GM23338 (cell line): Measurements from ENCODE around the gene SUMF1. TPM values are rescaled to one million over a fixed set of nuclear protein-coding genes. Genes with fewer than 3 reads are reported as not detected.

ENCODE experiments used
- EZH2 ChIP-seq: fragments of 200-600 bp; sonication (generic); IDR thresholded peaks from one replicate; pipeline ENCODE4 v1.8.0; 2017; ENCODE audit warnings: antibody characterized with exemption, mild to moderate bottlenecking, low read depth; ENCODE audit not compliant: unreplicated experiment
- EZH2phosphoT487 ChIP-seq: fragments of 200-600 bp; sonication (generic); IDR thresholded peaks from one replicate; pipeline ENCODE4 v1.8.1; 2018; ENCODE audit warnings: antibody characterized with exemption; ENCODE audit not compliant: unreplicated experiment
- JUNB ChIP-seq: IDR thresholded peaks from one replicate; pipeline ENCODE4 v1.6.1; 2016; ENCODE audit warnings: antibody characterized with exemption; ENCODE audit not compliant: unreplicated experiment
- NANOG ChIP-seq: IDR thresholded peaks from 2 replicates; pipeline ENCODE4 v1.6.1; 2016; ENCODE audit warnings: antibody characterized with exemption, borderline replicate concordance
- POLR2AphosphoS5 ChIP-seq: IDR thresholded peaks from 2 replicates; pipeline ENCODE4 v1.6.1; 2016; ENCODE audit warnings: antibody characterized with exemption, low read depth
- STAT1 ChIP-seq: IDR thresholded peaks from one replicate; pipeline ENCODE4 v1.6.1; 2016; ENCODE audit warnings: antibody characterized with exemption; ENCODE audit not compliant: unreplicated experiment
- ZNF114 ChIP-seq: fragments of 250-450 bp; sonication (Bioruptor Pico); IDR thresholded peaks from 2 replicates; pipeline ENCODE4 v1.5.0; 2020; ENCODE audit warnings: mild to moderate bottlenecking, moderate library complexity
- ZNF331 ChIP-seq: fragments of 250-450 bp; sonication (Bioruptor Pico); IDR thresholded peaks from 2 replicates; pipeline ENCODE4 v1.5.0; 2020; ENCODE audit warnings: low read depth, mild to moderate bottlenecking, moderate library complexity
- polyA plus RNA-seq: library from polyadenylated mRNA; unstranded; fragments of >200 nt; fragmentation: Nextera tagmentation; extraction: Ambion mirVana; gene quantifications from 2 replicates; pipeline ENCODE4 v1.2.1, GENCODE V29; 2016
- total RNA-seq: library from RNA; depleted of rRNA; stranded (reverse); fragments of >200 nt; shearing (Covaris generic); gene quantifications from 2 replicates; pipeline ENCODE4 v1.2.3, GENCODE V29; 2014
- TF ChIP-seq, protein P1 (sequence below): fragments of 250-450 bp; sonication (Bioruptor Pico); IDR thresholded peaks from 2 replicates; pipeline ENCODE4 v1.5.0; 2020; ENCODE audit warnings: mild to moderate bottlenecking, moderate library complexity
- TF ChIP-seq, protein P2 (sequence below), 2 experiments: fragments of 200-600 bp in 1 of 2; sonication (generic) in 1 of 2; conservative IDR thresholded peaks; 2 replicates each; pipeline versions ENCODE4 v1.5.1 to v1.6.1; 2016 to 2017; ENCODE audit warnings: antibody characterized with exemption in 2 of 2, low read depth in 2 of 2, mild to moderate bottlenecking in 2 of 2, moderate library complexity in 1 of 2

SUMF1 gene
- total and polyA plus RNA-seq, 2 experiments from 2014 or later = 6.9 to 20.3 TPM

GRCh38 chr3:4394048-4394447 is 73.0 kb downstream of the SUMF1 start (continued):
- TF ChIP-seq, protein P1, sequence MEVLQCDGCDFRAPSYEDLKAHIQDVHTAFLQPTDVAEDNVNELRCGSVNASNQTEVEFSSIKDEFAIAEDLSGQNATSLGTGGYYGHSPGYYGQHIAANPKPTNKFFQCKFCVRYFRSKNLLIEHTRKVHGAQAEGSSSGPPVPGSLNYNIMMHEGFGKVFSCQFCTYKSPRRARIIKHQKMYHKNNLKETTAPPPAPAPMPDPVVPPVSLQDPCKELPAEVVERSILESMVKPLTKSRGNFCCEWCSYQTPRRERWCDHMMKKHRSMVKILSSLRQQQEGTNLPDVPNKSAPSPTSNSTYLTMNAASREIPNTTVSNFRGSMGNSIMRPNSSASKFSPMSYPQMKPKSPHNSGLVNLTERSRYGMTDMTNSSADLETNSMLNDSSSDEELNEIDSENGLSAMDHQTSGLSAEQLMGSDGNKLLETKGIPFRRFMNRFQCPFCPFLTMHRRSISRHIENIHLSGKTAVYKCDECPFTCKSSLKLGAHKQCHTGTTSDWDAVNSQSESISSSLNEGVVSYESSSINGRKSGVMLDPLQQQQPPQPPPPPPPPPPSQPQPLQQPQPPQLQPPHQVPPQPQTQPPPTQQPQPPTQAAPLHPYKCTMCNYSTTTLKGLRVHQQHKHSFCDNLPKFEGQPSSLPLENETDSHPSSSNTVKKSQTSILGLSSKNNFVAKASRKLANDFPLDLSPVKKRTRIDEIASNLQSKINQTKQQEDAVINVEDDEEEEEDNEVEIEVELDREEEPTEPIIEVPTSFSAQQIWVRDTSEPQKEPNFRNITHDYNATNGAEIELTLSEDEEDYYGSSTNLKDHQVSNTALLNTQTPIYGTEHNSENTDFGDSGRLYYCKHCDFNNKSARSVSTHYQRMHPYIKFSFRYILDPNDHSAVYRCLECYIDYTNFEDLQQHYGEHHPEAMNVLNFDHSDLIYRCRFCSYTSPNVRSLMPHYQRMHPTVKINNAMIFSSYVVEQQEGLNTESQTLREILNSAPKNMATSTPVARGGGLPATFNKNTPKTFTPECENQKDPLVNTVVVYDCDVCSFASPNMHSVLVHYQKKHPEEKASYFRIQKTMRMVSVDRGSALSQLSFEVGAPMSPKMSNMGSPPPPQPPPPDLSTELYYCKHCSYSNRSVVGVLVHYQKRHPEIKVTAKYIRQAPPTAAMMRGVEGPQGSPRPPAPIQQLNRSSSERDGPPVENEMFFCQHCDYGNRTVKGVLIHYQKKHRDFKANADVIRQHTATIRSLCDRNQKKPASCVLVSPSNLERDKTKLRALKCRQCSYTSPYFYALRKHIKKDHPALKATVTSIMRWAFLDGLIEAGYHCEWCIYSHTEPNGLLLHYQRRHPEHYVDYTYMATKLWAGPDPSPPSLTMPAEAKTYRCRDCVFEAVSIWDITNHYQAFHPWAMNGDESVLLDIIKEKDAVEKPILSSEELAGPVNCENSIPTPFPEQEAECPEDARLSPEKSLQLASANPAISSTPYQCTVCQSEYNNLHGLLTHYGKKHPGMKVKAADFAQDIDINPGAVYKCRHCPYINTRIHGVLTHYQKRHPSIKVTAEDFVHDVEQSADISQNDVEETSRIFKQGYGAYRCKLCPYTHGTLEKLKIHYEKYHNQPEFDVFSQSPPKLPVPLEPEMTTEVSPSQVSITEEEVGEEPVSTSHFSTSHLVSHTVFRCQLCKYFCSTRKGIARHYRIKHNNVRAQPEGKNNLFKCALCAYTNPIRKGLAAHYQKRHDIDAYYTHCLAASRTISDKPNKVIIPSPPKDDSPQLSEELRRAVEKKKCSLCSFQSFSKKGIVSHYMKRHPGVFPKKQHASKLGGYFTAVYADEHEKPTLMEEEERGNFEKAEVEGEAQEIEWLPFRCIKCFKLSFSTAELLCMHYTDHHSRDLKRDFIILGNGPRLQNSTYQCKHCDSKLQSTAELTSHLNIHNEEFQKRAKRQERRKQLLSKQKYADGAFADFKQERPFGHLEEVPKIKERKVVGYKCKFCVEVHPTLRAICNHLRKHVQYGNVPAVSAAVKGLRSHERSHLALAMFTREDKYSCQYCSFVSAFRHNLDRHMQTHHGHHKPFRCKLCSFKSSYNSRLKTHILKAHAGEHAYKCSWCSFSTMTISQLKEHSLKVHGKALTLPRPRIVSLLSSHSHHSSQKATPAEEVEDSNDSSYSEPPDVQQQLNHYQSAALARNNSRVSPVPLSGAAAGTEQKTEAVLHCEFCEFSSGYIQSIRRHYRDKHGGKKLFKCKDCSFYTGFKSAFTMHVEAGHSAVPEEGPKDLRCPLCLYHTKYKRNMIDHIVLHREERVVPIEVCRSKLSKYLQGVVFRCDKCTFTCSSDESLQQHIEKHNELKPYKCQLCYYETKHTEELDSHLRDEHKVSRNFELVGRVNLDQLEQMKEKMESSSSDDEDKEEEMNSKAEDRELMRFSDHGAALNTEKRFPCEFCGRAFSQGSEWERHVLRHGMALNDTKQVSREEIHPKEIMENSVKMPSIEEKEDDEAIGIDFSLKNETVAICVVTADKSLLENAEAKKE (CRISPR knock-in tag) = no peak
- TF ChIP-seq STAT1 (no peak), ZNF114 (CRISPR knock-in tag) (no peak), EZH2phosphoT487 (no peak), JUNB (no peak), NANOG (no peak), ZNF331 (no peak), POLR2AphosphoS5 (no peak), EZH2 (no peak)
- TF ChIP-seq, protein P2, sequence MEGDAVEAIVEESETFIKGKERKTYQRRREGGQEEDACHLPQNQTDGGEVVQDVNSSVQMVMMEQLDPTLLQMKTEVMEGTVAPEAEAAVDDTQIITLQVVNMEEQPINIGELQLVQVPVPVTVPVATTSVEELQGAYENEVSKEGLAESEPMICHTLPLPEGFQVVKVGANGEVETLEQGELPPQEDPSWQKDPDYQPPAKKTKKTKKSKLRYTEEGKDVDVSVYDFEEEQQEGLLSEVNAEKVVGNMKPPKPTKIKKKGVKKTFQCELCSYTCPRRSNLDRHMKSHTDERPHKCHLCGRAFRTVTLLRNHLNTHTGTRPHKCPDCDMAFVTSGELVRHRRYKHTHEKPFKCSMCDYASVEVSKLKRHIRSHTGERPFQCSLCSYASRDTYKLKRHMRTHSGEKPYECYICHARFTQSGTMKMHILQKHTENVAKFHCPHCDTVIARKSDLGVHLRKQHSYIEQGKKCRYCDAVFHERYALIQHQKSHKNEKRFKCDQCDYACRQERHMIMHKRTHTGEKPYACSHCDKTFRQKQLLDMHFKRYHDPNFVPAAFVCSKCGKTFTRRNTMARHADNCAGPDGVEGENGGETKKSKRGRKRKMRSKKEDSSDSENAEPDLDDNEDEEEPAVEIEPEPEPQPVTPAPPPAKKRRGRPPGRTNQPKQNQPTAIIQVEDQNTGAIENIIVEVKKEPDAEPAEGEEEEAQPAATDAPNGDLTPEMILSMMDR (conservative IDR thresholded peaks at IDR 0.05; ENCODE audit: low read depth in 2 of 2) = no peak
